Activated CD8-positive, alpha-beta memory T cell treated with anti-CD3 and anti-CD28 coated beads for 1 hour (primary cell): ENCODE results near the gene DDX42.
"Not testable (repeated sequence)": the region's sequence is repeated elsewhere in the genome, so short reads cannot be mapped to it uniquely, and the experiment has no call there.

Experiments
- DNase-seq, 2 donors: peaks; one replicate each; pipeline ENCODE4 v3.0.0-alpha.2; 2020; ENCODE audit warnings: low read depth in 1 of 2; ENCODE audit errors: extremely low read depth in 1 of 2

DDX42 gene

DNA sequence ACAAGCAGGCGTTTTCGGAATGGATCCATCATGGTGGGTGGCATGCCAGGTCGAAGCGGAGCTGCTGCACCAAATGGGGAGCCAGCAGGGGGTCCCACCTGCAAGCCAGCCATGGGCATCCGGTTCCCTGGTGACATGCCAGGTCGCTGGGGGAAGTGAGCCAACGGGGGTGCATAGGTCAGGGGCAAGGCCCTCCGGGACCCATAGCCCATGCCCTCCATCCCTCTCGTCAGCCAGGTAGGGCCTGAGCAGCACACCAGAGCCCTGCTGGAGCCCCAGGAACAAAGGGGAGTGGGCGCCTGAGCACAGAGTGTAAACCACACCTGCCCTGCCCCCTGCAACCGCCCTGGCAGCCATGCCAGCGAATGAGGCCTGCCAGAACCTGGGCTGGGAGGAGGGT is 63.5 kb downstream of the DDX42 start:
- no peak for DNase-seq

DNA sequence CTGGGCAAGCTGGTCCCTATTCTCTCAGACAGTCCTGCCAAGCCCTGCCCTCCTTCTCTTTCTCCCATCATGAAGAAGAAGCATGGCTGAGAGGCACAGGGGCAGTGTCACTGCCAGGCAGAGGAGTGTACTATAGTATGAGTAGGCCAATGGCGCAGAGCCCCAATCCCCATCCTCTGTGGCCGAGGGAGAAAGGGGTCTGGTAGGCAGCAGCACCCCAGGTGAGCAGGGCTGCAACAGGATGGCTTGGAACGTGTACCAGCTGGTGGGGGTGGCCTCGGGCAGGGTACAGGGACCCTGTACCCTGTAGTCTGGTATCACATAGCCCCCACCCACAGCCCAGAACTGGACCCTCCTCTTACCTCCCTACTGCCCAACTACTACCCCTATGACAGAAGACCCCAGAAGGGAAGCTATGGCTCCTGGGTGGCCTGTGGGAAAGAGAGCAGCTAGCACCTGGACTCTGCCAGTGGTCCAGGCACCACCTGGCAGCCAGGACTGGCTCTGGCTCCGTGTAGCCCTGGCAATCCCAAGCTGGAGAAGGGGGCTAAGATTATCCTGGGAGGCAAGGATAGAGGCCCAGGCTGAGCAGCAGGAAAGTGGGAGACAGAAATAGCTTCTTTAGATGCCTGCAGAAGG is 64.1 kb downstream of the DDX42 start:
- no peak for DNase-seq

DNA sequence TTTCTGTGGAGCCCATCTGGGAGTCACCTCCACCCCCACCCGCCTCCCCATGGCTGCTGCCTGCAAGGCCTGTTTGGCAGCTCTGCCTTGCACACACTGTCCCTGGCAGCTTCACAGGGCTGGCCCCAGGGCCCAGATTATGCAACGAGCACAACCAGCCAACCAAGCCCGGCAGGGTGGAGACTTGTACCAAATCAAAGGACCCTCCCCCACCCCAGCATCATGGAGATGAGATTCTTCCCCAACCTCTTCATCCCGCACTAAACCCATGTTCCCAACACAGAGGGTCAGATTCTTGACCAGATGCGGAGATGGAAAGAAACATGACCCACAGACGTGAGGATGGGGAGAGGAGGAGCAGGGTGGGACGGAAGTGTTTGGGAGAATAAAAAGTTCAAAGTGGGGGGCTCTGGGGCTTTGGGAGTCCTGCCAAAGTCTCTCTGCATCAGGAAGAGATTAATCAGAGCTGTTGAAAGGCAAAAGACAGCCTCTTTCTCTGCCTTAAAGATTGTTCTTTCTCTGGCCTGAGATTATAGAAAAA is 64.7 kb downstream of the DDX42 start:
- DNase-seq, result no peak

DNA sequence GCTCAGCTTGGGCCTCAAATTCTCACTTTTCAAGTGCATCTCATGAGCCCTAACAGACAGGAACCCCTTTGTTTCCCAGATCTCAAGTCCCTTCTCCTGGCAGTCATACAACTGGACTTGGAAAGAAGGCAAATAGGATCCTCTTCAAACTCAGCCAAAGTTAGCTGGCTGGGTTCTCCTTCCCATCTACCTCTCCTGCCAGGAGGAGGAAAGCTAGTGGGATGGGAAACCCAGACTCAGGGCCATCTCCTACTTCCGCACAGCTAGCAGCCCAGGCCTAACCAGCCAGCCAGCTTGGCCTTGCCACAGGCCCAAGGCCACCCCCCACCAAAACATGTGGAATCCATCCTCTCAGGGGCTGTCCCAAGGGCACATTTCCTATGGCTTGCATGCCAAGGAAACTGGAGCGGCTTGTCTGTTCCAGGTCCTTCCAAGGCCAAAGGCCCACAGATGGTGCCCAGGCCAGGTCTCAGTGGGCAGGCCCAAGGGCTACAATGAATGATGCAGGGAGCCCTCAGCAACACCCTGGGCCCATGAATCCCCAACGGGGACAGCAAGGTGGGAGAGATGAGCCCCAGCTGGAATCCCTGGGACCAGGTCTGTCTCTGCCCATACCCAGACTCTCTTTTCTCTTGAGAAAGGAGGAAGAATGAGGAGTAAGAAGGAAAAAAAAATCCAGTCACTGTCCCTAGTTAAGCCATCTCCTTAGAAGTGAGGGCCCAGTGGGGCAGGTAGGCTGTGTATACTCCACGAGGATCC is 66.8 kb downstream of the DDX42 start:
- DNase-seq, result no peak

DNA sequence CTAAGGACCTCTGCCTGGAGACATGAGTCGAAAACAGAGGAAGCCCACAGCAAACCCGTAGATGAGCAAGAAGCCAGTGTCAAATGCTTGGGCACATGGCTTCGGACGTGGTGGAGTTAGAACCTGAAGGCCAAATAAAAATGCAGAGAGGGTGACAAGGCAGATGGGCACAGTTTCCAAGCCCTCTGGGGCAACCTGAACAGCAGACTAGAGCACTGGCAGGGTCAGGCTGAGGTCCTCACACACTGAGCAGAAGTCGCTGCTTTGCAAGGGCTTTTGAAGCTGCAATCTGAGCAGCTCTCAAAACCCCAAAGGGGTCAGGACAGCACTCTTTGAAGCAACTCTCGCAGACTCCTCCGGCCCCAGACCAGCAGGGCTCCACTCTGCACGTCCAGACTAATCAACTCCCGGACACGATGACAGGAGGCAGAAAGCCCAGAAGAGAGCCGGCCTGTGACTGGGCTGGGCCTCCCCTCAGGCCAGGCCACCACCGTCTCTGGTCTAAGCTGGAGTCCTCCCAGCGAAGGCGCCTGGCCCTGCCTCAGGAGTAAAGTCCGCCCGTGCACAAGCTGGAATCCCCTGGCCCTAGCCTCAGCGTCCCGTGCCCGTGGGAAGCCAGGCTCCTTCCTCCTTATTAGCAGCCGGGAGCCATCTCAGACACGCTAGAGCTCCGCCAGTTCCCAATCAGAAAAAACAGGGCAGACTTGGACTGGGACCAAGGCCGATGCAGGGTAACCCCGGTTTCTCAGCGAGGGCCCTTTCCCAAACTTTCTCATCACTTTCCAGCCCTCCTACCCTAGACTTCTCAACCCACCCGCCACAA is 67.6 kb downstream of the DDX42 start:
- no peak for DNase-seq

DNA sequence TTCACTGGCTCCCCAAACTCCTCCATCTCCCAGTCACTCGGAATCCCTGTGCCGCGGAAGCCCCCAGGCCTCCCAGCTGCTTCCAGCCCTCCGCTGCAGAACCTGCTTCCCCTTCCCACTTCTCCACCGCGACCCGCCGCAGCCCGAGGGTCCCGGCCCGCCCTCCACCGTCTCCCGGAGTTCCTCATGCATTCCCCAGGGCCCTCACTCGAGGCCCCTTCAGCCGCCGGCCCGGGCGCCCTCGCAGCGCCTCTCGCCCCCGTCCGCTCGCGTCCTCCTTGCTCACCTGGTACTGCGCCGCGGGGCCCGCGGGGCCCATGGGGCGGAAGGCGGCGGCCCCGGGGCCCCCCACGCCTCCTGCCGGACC is 68.2 kb downstream of the DDX42 start:
- no peak for DNase-seq

DNA sequence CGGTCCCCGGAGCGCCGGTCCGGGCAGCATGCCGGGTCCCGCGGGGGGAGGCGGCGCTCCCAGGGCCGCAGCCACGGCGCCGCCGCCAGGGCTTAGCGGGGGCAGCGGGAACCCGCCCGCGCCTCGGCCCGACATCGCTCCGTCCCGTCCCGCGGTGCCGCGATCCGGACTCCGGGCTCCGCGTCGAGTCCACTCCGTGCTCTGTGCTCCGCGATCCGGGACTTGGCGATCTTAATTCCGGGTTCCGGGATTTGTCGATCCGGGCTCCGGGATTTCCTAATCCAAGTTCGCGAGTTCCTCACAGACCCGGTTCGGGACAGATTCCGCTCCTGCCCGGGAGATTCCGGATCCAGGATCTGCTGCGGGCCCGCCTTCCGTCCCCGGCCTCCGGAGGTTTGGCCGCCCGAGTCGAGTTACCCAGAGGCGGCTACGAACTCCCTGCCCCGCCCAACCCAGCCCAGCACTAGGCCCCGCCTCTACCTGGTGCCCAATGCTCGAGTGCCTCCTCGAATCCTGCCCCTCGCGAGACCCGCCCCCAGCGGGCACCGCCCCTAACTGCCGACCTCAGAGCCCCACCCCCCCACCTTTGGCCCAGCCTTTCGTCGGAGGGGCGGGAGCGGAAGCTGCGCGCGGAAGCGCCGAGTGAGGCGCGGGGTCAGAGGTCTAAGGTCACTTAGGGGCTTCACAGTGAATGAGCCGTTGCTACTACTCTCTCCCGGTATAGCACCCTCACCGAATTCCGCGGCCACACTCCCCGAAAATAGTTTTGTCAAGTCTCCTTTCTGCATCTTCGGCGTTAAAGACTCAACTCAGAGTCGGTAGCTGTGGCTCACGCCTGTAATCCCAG is 68.8 kb downstream of the DDX42 start, which contains the start of gene SMARCD2:
Gene SMARCD2, minus strand, starts transcription at position 146 of the 847 bp plus-strand sequence. Its CDS starts 11 bp downstream, at position 135.
- DNase-seq, result peak; percentile 97 to 99

DNA sequence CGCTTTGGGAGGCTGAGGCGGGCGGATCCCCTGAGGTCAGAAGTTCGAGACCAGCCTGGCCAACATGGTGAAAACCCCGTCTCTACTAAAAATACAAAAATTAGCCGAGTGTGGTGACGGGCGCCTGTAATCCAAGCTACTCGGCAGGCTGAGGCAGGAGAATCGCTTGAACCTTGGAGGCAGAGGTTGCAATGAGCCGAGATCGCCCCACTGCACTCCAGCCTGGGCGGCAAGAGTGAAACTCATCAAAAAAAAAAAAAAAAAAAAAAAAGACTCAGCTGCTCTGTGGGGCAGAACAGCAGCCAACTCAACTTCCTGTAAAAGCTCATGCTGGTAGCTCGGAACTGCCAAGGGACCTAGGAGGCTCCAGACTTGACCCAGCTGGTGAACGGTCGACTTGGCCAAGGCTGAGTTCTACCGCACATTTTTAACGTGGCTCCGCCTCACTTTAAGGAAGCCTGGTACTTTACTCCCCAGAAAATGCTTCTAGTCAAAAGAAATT is 69.5 kb downstream of the DDX42 start:
- DNase-seq, result not testable (repeated sequence)

DNA sequence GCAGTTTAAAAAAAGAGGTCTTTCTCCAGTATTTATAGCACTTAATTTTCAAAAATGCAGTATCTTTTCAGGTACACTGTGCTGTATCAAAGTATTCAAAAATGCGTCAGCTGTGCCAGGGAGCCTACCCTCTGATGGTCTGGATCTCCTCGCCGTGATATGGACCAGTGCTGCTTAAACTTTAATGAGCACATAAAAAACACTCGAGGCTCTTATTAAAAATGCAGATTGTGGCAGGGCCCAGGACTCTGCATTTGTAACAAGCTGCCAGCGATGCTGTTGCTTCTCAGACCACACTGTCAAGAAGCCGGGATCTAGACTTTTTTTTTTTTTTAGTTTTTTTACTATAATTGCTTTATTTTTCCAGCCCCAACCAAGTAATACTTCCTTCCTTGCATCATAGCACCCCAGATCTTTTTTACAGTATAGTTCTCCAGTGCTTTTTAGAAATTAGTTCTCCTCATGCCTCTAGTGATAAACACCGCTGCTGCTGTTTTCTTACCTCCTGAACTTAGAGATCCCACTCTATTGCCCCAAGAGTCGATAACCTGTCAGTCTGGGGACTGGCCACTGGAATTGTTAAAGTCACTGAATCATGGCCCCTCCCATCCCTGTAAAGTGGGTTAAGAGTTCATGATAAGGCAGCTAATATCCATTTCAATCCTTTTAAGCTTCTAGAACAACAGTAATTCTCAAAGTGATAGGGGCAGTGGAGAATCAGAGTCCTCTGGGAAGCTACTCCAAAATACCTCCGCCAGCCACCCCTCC is 70.1 kb downstream of the DDX42 start:
- no peak for DNase-seq

DNA sequence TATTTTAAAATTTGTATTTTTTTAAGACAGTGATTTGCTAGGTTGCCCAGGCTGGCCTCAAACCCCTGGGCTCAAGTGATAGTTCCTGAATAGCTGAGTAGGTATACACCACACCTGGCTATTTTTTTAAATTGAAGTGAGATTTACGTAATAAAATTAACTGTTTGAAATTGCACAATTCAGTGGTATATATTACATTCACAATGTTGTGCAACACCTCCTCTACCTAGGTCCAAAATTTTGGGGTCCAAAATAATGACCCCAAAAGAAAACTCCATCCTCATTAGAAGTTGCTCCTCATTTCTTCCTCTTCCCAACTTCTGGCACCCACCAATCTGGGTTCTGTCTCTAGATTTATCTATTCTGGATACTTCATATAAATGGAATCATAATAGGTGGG is 71.5 kb downstream of the DDX42 start:
- DNase-seq, result no peak

DNA sequence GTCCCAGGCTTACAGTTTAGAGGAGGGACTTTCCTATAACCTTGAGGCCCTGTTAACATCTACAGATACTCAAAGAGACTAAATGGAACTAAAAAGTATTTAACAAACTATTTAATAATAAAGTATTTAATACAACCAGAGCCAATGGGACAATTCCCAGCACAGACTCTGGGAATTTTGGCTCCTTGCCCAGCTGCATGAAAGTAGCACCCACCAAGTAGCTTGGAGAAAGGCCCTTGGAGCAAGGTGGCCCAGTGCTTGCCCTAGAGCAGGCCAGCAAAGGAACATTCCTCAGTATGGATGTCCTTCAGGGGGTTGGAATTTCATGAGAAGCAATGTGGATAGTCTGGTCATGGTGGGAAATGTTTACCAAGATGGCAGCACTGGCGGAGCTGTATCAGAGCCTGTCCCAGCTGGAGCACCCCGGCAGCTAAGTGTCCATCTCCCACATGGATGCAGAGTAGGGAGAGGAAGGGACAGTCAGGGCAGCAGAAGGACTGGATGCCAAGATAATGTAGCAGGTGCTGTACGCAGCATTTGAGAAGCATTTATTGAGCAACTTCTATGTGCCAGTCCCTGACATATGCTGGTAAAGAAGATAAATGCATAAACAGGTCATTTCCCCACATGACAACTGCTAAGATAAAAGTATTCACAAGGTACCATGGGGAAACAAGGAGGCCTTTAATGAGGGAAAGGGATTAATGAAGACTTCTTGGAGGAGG is 73.7 kb downstream of the DDX42 start:
- DNase-seq, result no peak

DNA sequence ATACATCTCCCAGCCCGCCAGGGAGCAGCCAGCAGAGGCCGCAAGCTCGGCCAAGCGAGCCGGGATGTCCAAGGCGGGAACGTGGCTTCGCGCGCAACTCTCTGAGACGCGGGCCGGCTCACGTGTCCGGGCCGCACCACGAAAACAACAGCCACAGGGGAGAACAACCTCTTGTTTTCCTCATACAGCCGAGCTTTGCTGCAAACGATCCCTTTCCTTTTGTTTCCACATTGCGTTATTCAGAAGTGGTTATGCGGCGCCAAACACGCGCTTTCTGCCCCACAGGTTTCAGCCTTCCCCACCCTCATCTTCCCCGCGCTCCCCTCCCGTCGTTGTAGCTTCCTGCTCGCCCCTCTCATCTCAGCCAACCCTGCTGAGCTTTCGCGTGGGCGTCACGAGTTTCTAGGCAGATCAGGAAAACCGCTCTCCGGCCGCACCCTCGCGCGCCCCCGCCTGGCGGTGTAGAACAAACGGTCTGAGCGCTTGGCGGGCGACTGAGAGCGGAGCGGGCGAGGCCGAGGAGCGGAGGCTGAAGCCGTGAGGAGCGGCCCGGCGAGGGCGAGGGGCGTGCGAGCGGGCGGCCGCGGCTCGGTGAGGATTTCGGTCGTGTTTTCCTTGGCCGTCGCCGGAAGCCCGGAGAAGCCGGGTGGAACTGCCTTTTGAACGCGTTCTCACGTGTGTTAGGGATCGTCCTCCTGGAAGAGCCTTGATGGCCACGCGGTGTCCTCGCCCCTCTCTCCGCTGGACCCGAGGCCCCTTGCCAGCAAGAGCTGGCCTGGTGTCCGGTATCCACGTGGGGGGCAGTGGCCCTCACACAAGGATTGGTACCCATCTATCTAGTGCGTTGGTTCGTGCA is 75.1 kb downstream of the DDX42 start:
- peak; percentile 85 to 92 for DNase-seq

DNA sequence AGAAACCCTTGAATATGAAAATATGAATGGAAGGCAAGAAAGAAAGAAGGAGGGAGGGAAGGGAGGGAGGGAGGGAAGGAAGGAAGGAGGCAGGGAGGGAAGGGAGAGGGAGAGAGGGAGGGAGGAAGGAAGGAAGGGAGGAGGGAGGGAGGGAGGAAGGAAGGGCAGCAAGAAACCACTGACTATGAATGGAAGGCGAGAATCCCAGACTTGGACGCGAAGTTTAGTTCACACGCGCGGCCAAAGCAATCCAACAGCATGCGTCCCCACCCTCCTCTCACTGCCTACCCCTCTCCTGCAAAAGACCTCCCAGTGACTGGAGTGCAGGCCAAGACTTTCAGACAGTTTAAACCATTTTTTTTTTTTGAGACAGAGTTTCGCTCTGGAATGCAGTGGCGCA is 76.4 kb downstream of the DDX42 start:
- no peak for DNase-seq

DNA sequence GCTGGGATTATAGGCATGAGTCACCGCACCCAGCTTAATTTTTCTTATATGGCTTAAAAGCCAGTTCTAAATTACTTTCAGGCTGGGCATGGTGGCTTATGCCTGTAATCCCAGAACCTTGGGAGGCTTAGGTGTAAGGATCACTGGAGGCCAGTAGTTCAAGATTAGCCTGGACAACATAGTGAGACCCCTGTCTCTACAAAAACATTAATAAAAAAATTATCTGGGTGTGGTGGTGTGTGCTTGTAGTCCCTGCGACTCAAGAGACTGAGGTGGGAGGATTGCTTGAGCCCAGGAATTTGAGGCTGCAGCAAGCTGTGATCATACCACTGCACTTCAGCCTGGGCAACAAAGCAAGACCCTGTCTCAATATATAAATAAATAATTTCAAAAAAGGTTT is 79.3 kb downstream of the DDX42 start:
- no peak for DNase-seq

DNA sequence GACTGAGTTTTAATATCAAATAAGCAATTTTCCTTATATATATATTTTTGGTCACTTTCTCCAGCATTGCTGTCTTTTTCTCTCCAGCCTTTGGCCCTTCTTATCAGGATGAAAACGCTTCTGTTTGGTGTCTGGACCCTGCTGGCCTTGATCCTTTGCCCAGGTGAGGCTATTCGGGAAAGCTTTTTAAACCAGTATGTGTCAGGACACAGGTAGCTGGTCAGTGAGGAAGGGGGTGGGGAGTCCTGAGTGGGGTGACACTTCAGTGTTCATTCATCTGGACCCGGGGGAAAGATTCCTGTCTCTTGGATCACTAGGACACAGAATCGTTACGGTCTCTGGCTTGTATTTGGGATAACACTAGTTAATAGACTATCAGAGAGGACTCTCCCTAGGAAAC is 80.7 kb downstream of the DDX42 start:
- no peak for DNase-seq

DNA sequence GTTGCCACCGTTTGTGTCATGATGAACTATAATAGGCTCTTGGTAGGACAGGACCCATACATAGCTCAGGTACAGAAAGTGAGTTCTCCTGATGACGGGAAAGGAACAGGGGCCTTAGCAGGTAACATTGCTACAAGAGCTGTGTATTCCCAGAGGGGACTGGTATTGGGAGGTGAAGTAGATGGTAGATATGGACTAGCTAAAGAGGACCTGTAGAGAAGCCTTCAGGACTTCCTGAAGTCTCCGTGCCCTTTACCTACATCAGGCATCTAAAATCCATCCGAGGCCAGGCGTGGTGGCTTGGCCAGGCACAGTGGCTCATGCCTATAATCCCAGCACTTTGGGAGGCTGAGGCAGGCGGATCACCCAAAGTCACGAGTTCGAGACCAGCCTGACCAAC is 81.2 kb downstream of the DDX42 start:
- no peak for DNase-seq

DNA sequence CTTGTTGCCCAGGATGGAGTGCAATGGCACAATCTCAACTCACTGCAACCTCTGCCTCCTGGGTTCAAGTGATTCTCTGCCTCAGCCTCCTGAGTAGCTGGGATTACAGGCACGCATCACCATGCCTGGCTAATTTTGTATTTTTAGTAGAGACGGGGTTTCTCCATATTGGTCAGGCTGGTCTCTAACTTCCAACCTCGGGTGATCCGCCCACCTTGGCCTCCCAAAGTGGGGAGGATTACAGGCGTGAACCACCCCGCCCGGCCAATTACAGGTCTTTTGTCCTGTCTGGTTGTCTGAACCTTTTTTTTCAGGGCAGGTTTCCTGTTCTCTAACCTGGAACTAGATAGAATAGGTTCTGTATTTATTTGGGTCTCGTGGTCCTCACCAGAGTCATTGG is 82.5 kb downstream of the DDX42 start:
- not testable (repeated sequence) for DNase-seq

DNA sequence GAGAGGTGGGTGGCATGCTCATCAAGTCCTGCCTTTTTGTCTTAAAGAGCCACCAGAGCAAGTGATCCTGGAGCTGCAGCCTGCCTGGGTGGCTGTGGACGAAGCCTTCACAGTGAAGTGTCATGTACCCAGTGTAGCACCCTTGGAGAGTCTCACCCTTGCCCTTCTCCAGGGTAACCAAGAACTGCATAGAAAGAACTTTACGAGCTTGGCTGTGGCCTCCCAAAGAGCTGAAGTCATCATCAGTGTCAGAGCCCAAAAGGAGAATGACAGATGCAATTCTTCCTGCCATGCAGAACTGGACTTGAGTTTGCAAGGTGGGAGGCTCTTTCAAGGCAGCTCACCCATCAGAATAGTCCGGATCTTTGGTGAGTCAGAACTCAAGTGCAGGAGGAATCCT is 85.3 kb downstream of the DDX42 start:
- DNase-seq, result no peak
